ENCODE data around the gene TUBG1.
"Not testable (repeated sequence)": the region's sequence is repeated elsewhere in the genome, so short reads cannot be mapped to it uniquely, and the experiment has no call there.

TUBG1 gene

DNA sequence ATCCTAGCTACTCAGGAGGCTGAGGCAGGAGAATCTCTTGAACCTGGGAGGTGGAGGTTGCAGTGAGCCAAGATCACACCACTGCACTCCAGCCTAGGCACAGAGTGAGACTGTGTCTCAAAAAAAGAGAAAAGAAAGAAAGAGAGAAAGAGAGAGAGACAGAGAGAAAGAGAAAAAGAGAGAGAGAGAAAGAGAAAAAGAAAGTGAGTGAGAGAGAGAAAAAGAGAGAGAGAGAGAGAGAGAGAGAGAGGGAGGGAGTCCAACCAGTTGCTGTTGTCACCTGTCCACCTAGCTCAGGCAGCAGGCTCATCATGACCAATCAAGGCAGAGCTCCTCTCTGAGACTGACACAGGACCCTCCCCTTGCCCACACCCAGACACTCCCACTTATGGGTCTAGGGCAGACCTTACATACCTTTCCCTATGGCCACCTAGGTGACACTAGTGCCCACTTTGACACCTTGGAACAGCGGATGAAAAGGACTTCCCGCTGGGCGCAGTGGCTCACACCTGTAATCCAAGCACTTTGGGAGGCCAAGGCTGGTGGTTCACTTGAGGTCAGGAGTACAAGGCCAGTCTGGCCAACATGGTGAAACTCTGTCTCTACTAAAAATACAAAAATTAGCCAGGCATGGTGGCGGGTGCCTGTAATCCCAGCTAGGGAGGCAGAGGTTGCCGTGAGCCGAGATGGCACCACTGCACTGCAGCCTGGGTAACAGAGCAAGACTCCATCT is 17.7 kb downstream of the TUBG1 start:
- DNase-seq, result not testable (repeated sequence)

DNA sequence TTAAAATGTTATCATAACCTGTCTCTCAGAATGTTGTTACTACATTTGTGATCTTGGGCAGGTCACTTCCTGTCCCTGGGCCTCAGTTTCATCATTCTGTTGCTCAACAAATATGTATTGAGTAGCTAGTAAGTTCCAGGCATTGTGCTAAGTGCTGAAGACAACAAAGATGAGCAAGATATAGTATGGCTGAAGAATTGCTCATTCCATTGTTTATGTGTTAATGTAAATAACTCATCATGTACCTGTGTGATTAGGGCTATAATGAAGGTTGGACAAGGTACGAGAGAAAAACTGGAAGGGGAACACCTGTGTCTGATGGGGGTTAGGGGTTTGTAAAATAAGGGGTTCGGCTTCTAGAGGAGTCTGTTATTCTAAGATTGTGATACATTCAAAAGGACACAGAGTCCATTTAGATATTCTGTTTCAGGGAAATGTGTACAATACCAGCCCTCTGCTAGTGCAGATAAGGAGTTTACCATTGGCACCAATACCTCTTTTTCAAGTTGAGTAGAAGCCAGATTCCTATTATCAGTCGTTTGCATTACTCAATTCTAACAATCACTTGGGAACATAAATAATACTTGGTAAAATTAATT is 20.0 kb downstream of the TUBG1 start:
- DNase-seq, result no peak

DNA sequence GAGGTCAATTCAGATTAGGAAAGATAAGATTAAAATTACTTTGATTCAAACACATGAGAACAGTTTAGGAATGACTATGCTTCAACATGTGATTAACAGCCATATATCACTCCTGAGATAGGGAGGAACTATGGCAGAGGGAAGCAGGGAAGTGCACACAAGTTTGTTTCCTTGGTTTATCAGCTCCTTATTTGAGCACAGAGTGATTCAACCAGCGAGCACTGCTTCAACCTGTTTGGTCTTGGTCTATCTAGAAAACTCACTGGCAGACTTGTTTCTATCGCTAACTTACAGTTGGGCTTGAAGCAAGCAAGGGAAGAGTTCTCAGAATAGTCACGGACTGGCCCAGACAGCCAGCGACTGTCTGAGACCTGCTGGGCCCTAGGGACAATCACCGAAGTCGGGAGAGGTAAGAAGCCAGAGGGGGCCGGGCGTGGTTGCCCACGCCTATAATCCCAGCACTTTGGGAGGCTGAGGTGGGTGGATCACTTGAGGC is 23.5 kb downstream of the TUBG1 start:
- DNase-seq, result no peak

DNA sequence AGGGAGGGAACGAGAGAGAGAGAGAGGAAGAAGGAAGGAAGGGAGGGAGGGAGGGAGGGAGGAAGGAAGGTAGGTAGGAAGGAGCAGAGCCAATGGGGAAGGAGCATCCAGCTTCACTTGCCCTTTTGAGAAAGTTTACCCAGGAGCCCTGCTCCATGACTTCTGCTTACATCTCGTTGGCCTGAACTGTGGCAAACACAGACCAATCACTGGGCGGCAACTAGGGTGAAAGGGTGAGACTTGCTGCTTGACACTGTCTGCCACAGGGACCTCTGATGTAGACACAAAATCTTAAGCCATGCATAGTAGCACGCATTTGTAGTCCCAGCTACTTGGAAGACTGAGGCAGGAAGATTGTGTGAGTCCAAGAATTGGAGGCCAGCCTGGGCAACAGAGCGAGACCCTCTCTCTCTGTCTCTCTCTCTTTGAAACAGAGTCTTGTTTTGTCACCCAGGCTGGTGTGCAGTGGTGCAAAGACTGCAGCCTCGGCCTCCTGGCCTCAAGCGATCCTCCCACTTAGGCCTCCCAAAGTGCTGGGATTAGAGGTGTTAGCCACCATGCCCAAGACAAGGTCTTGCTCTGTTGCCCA is 30.1 kb downstream of the TUBG1 start:
- DNase-seq, result no peak

DNA sequence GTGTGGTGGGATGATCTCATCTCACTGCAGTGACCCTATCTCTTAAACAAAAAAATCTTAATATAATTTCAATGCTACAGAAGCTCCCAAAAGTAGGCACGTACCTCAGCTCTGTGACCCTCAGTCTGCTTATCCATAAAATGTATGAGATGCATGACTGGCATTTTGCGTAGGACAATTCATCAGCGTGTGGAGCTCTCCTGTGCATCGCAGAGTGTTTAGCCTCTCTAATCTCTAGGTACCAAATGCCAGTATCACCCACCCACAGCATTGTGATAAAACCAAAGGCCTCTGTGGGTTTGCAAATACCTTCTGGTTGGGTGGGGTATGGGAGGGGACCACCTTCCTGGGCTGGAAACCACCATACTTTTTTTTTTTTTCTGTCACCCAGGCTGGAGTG is 30.6 kb downstream of the TUBG1 start:
- DNase-seq, result no peak

DNA sequence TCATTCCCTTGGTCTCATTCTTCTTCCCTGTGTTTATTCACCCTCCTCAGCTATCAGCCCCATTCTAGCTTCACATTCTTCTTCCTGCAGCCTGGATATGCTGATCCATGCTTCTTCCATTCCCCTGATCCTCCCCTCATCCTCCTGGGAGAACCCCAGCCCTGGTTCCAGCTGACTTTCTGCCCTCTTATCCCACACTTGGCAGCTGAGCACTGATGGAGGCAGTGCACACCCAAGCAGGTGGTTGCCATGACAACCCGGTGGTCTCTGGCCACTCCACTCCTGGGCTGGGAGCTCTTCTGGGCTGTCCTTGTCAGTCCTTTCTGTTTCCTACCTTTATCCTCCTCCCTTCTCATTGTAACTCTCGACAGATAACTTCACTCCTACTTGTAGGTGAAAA is 32.9 kb downstream of the TUBG1 start:
- no peak for DNase-seq

DNA sequence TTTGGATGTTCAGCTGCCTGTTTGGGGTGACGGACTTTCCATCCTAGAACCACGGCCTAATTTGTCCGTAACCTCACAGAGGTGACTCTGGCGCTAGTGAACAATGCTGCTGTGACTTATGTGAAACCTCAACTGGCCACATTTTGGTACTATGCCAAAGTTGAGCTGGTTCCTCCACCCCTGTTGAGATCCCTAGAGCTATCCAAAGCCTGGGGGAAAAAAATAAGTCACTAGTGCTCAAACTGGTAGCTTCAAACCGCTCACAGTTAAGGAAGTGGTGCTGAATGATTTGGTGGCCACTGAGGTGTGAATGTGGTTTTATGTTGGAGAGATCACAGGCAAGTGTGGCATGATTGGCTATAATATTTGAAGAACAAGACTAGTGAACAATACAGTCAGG is 38.3 kb downstream of the TUBG1 start:
- DNase-seq, result no peak

DNA sequence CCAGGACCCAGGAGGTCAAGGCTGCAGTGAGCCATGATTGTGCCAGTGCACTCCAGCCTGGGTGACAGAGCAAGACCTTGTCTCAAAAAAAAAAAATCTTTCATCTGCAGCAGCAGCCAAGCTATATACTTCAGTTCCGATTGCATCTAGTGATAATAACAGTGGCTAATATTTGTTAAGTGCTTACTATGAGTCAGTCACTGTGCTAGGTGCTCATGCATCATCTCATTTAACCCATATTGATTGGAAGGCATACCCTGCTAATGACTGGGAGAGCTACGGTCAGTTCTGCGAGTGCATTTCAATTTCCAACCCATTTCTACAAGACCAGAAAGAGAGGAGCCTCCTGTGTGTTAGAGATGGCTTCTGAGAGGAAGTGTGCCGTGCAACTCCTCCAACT is 41.9 kb downstream of the TUBG1 start:
- DNase-seq, result no peak

DNA sequence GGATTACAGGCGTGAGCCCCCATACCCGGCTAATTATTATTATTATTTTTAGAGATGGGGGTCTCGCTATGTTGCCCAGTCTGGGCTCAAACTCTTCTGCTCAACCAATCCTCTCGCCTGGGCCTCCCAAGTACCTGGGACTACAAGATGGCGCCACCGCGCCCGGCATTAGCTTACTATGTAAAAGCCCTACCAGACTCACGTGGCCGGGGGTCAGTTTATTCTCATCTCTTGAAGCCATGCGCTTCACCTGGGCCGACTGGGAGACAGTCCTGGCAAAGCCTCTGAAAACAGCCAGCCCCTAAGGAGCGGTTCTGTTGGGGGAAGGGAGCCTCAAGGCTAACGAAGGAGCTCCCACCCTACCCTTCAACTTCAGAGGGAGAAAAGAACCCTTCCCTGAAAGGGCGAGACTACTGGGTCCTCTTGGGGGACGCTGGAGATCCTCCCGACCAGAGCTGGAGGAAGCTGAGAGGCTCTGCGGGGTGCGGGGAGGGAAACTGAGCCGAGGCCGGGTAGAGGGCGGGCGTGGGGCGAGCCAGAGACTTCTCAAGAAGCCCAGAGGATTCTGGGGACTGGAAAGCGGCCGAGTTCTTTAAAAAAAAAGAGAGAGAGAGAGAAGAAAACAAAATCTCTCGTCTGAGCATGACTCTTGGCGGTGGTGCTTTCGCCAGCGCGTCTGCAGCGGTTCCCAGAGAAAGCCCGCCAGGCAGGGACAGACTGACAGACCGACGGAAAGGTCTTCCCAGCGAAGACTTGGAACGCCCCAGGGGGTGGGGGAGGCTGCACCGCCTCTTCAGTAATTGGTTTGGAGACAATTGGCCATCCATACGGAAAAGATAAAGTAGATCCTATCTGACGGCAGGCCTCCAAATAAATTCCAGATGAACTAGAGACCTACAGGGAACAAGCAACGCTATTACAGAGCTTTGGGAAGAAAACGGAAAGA is 44.0 kb downstream of the TUBG1 start:
- DNase-seq, result no peak

DNA sequence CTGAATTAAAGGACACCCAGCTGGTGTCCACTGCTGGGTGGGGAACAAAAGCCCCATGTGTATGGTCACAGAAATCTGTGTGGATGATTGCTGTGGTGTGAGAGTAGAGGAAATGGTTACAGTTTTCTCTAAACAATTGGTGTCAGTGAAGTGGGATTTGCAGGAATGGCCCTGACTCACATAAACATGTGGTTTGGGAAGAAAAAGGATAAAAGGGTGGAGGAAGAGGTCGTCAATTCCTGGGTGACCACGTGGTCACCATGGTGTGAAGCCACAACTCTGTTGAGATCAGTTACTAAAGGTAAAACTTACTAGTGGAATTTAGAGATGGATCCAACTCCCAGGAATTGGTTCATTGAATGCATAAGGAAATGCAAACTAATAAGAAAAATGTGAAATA is 46.0 kb downstream of the TUBG1 start:
- no peak for DNase-seq

DNA sequence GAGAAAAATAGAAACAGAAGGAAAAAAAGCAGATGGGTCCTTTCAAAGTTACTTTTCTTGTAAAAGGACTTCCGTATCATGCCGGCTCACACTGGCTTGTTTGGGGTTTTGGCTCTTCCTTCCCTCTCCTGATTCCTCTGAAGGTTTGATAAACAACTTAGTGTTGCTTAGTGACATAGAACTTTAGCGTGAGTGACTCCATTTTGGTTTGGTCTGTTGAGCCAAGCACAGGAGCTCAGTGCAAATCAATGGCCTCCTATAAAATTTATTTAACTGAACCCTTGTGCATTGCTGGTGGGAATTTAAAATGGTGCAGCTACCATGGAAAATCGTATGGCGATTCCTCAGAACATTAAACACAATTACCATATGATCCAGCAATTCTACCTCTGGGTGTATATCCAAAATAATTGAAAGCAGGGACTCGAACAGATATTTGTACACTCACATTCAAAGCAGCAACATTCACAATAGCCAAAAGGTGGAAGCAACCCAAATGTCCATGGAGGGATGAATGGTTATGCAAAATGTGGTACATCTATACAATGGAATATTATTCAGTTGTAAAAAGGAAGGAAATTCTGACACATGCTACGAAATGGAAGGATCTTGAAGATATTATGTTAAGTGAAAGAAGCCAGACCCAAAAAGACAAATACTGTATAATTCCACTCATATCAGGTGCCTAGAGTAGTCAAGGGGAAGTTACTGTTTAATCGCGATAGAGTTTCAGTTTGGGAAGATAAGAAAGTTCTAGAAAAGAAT is 48.5 kb downstream of the TUBG1 start:
- DNase-seq, result no peak

DNA sequence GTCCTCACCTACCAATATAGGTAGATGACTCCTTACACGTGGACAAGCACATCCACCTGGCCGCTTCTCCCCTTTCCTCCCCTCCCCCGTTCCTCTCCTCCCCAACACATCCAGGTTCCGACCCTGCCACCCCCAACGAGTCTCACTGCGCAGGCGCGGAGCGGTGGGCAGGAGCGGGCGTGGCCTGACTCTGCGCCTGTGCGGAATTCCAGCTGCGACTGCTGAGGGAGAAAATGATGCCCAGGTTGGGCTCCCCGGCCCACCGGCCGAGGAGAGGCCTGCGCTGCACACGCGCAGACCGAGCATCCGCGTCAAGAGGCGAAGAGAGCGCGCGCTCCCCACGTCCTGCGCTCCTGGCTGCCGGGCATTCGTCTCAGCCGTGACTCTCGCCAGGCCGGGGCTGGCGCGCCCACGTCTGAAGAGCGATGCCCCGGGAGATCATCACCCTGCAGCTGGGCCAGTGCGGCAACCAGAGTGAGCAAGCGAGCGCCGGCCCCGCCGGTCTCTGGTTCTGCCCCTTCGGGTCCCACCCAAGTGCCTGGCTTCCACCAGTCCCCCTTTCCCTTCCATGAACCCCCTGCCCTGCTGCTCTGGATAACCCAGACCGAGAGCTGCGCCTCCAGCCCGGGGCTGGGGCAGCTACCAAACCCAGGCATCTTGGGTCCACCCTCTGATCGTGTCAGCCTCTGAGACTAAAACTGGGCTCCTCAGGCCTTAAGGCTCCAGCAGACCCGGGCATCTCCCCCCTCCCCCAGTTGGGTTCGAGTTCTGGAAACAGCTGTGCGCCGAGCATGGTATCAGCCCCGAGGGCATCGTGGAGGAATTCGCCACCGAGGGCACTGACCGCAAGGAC is 49.8 kb downstream of the TUBG1 start, which contains the start of gene TUBG2:
Gene TUBG2, plus strand, starts transcription at position 206 of the 853 bp plus-strand sequence. Its CDS starts 220 bp downstream, at position 426.
- DNase-seq, result peak; percentile 82

DNA sequence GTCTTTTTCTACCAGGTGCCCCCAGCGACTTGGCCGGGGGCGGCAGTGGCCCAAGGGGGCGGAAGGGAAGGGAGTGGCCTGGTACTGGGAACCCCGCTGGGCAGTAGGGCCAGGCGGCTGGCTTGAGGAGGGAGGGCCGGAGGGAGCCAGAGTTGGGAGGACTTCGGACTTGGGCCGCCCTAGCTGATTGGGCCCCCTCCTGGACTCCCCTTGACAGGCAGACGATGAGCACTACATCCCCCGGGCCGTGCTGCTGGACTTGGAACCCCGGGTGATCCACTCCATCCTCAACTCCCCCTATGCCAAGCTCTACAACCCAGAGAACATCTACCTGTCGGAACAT is 50.4 kb downstream of the TUBG1 start:
- not testable (repeated sequence) for DNase-seq

DNA sequence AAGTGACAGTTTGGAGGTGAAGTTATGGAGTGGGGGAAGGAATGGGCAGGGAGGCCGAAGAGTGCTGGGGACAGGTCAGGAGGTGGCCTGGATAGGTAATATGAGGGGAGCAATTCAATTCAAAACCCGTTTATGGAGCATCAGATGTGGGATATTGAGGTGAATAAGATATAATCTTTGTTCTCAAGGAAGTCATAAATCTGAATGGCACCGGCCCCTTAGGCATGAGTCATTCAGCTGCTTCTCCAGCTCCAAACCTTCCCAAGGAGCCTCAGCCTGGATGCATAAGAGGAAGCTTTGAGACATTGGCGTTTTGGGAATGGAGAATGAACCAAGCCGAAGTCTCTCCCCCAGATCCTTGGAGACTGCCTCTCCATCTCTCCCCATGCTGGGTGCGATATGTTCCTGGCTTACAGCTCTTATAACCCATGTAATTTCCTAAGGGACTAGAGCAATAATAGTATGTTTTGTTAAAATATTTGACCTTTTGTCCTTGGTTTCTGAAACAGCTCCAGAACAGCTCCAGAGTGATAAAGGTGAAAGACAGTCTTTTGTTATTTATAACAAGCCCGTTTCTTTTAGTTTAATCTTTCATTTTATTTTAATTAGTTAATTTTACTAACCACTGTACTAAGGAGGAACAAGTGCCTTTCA is 51.3 kb downstream of the TUBG1 start:
- DNase-seq, result no peak

Measured in CD4-positive, alpha-beta T cell treated with Interleukin-17A for 1 hour (primary cell).